SK-N-SH (cell line): ENCODE results near the gene ABCG4.

ENCODE experiments used
- CHD2 ChIP-seq: fragments of 150-350 bp; IDR thresholded peaks from 2 replicates; pipeline ENCODE4 v1.6.1; 2018; ENCODE audit warnings: low read length; ENCODE audit not compliant: partially characterized antibody
- ELF1 ChIP-seq: IDR thresholded peaks from 2 replicates; pipeline ENCODE4 v1.4.0; 2012
- EP300 ChIP-seq, 2 experiments: IDR thresholded peaks; 2 replicates each; pipeline versions ENCODE4 v1.4.0 to v1.6.1; 2012; ENCODE audit warnings: borderline replicate concordance in 1 of 2, low read depth in 1 of 2, low read length in 1 of 2
- EZH2phosphoT487 ChIP-seq: fragments of 200-600 bp; sonication (generic); IDR thresholded peaks from 2 replicates; pipeline ENCODE4 v1.6.1; 2017; ENCODE audit warnings: low read depth, mixed run types, mild to moderate bottlenecking, antibody characterized with exemption, moderate library complexity, borderline replicate concordance
- GABPA ChIP-seq: IDR thresholded peaks from 2 replicates; pipeline ENCODE4 v1.4.0; 2012; ENCODE audit warnings: low read depth, mild to moderate bottlenecking
- POLR2AphosphoS5 ChIP-seq: IDR thresholded peaks from 2 replicates; pipeline ENCODE4 v1.6.1; 2012; ENCODE audit warnings: low read depth, low read length
- TAF1 ChIP-seq: IDR thresholded peaks from 2 replicates; pipeline ENCODE4 v1.6.1; 2012; ENCODE audit warnings: low read depth, mild to moderate bottlenecking, low read length, moderate library complexity, borderline replicate concordance
- TF ChIP-seq, protein P1 (sequence below): fragments of 200-600 bp; sonication (generic); IDR thresholded peaks from 2 replicates; pipeline ENCODE4 v1.6.1; 2017; ENCODE audit warnings: antibody characterized with exemption, mild to moderate bottlenecking, moderate library complexity
- TF ChIP-seq, protein P2 (sequence below): IDR thresholded peaks from 2 replicates; pipeline ENCODE4 v1.4.0; 2012; ENCODE audit warnings: low read depth
- TF ChIP-seq, protein P3 (sequence below): fragments of 150-350 bp; IDR thresholded peaks from 2 replicates; pipeline ENCODE4 v1.6.1; 2017; ENCODE audit warnings: antibody characterized with exemption, low read length, low read depth, borderline replicate concordance
- TF ChIP-seq, protein P4 (sequence below): IDR thresholded peaks from 2 replicates; pipeline ENCODE4 v1.6.1; 2012; ENCODE audit warnings: mild to moderate bottlenecking, low read depth, low read length, moderate library complexity

DNA sequence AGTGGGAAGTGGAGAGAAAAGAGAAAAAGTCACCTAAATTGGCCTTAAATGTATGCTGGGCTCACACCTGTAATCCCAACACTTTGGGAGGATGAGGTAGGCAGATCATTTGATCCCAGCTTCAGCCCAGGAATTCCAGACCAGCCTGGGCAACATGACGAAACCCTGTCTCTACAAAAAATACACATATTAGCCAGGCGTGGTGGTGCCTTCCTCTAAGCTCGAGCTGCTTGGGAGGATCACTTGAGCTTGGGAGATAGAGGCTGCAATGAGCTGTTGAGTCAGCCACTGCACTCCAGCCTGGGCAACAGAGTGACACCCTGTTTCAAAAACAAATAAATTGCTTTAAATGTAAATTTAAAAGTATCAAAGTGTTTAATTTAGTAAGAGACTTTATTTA is 61.2 kb downstream of the ABCG4 start:
- no peak for TF ChIP-seq EZH2phosphoT487
- TF ChIP-seq, protein P1, sequence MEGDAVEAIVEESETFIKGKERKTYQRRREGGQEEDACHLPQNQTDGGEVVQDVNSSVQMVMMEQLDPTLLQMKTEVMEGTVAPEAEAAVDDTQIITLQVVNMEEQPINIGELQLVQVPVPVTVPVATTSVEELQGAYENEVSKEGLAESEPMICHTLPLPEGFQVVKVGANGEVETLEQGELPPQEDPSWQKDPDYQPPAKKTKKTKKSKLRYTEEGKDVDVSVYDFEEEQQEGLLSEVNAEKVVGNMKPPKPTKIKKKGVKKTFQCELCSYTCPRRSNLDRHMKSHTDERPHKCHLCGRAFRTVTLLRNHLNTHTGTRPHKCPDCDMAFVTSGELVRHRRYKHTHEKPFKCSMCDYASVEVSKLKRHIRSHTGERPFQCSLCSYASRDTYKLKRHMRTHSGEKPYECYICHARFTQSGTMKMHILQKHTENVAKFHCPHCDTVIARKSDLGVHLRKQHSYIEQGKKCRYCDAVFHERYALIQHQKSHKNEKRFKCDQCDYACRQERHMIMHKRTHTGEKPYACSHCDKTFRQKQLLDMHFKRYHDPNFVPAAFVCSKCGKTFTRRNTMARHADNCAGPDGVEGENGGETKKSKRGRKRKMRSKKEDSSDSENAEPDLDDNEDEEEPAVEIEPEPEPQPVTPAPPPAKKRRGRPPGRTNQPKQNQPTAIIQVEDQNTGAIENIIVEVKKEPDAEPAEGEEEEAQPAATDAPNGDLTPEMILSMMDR: no peak
- TF ChIP-seq GABPA: no peak
- TF ChIP-seq EP300 (IDR thresholded peaks at IDR 0.05; ENCODE audit: borderline replicate concordance in 1 of 2, low read depth in 1 of 2, low read length in 1 of 2): no peak
- no peak for TF ChIP-seq CHD2
- TF ChIP-seq, protein P2, sequence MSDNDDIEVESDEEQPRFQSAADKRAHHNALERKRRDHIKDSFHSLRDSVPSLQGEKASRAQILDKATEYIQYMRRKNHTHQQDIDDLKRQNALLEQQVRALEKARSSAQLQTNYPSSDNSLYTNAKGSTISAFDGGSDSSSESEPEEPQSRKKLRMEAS: no peak
- TF ChIP-seq, protein P3, sequence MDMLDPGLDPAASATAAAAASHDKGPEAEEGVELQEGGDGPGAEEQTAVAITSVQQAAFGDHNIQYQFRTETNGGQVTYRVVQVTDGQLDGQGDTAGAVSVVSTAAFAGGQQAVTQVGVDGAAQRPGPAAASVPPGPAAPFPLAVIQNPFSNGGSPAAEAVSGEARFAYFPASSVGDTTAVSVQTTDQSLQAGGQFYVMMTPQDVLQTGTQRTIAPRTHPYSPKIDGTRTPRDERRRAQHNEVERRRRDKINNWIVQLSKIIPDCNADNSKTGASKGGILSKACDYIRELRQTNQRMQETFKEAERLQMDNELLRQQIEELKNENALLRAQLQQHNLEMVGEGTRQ: no peak
- no peak for TF ChIP-seq ELF1
- TF ChIP-seq, protein P4, sequence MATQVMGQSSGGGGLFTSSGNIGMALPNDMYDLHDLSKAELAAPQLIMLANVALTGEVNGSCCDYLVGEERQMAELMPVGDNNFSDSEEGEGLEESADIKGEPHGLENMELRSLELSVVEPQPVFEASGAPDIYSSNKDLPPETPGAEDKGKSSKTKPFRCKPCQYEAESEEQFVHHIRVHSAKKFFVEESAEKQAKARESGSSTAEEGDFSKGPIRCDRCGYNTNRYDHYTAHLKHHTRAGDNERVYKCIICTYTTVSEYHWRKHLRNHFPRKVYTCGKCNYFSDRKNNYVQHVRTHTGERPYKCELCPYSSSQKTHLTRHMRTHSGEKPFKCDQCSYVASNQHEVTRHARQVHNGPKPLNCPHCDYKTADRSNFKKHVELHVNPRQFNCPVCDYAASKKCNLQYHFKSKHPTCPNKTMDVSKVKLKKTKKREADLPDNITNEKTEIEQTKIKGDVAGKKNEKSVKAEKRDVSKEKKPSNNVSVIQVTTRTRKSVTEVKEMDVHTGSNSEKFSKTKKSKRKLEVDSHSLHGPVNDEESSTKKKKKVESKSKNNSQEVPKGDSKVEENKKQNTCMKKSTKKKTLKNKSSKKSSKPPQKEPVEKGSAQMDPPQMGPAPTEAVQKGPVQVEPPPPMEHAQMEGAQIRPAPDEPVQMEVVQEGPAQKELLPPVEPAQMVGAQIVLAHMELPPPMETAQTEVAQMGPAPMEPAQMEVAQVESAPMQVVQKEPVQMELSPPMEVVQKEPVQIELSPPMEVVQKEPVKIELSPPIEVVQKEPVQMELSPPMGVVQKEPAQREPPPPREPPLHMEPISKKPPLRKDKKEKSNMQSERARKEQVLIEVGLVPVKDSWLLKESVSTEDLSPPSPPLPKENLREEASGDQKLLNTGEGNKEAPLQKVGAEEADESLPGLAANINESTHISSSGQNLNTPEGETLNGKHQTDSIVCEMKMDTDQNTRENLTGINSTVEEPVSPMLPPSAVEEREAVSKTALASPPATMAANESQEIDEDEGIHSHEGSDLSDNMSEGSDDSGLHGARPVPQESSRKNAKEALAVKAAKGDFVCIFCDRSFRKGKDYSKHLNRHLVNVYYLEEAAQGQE: no peak
- no peak for TF ChIP-seq TAF1
- TF ChIP-seq POLR2AphosphoS5: no peak
